Chondrocyte (in vitro differentiated cells): ENCODE data around the gene COMMD1. TPM values are rescaled to one million over a fixed set of nuclear protein-coding genes. Genes with fewer than 3 reads are reported as not detected.
A peak's percentile ranks its signal among the peaks of the same experiment; 100 is the strongest.

Experiments used
- DNase-seq: peaks from one replicate; pipeline ENCODE4 v3.0.0; 2021; ENCODE audit warnings: mixed read lengths, low spot score
- H3K27ac Mint-ChIP-seq: one replicate; pipeline ENCODE4 v1.8.0; 2021; ENCODE audit warnings: mild to moderate bottlenecking, moderate library complexity, mixed read lengths; ENCODE audit not compliant: unreplicated experiment
- H3K27me3 Mint-ChIP-seq: 2 replicates; pipeline ENCODE4 v1.8.0; 2021; ENCODE audit warnings: low read depth, mixed read lengths
- H3K36me3 Mint-ChIP-seq: 2 replicates; pipeline ENCODE4 v1.8.0; 2021; ENCODE audit warnings: low read depth, mixed read lengths
- H3K4me1 Mint-ChIP-seq: 2 replicates; pipeline ENCODE4 v1.8.0; 2021; ENCODE audit warnings: low read depth, mild to moderate bottlenecking, mixed read lengths
- H3K4me3 Mint-ChIP-seq: one replicate; pipeline ENCODE4 v1.8.0; 2021; ENCODE audit warnings: mild to moderate bottlenecking, moderate library complexity, mixed read lengths; ENCODE audit not compliant: unreplicated experiment
- H3K9me3 Mint-ChIP-seq: 2 replicates; pipeline ENCODE4 v1.8.0; 2021; ENCODE audit warnings: low read depth, mixed read lengths
- CTCF ChIP-seq: fragments of 200-600 bp; sonication (generic); IDR thresholded peaks from 2 replicates; pipeline ENCODE4 v1.5.0; 2021; ENCODE audit warnings: antibody characterized with exemption, mild to moderate bottlenecking, moderate library complexity
- total RNA-seq: library from RNA; stranded (reverse); gene quantifications from 3 replicates; pipeline ENCODE4 v1.2.1, GENCODE V29; 2021

COMMD1 gene
- total RNA-seq, 1 donor from 2014 or later: 37.0 TPM

- Mint-ChIP-seq H3K27me3 (no peaks in the 10 kb centered on the region), H3K4me1 (peaks cover 25% of the 10 kb centered on the region), H3K9me3 (no peaks in the 10 kb centered on the region), H3K27ac (no peak overlapping the region), H3K4me3 (no peak overlapping the region), H3K36me3 (no peaks in the 10 kb centered on the region)
- no peak for DNase-seq
- no peak for TF ChIP-seq CTCF
Measured at GRCh38 chr2:61967262-61967661, 61.8 kb downstream of the COMMD1 start.

- no peak for DNase-seq
- TF ChIP-seq CTCF: no peak
- no peaks in the 10 kb centered on the region for H3K27me3 Mint-ChIP-seq
- peaks cover 1% of the 10 kb centered on the region for H3K36me3 Mint-ChIP-seq
- H3K27ac Mint-ChIP-seq: no peak overlapping the region
- no peak overlapping the region for H3K4me3 Mint-ChIP-seq
- no peaks in the 10 kb centered on the region for H3K9me3 Mint-ChIP-seq
- peaks cover 24% of the 10 kb centered on the region for H3K4me1 Mint-ChIP-seq
Measured at GRCh38 chr2:61969376-61969775, 63.9 kb downstream of the COMMD1 start.

GRCh38 chr2:61970807-61971556 lies 65.5 kb downstream of the COMMD1 start:
- H3K36me3 Mint-ChIP-seq: peaks cover 1% of the 10 kb centered on the region
- H3K27me3 Mint-ChIP-seq: no peaks in the 10 kb centered on the region
- H3K9me3 Mint-ChIP-seq: no peaks in the 10 kb centered on the region
- H3K4me1 Mint-ChIP-seq: peaks cover 24% of the 10 kb centered on the region
- peak; percentile 62 for TF ChIP-seq CTCF
- H3K27ac Mint-ChIP-seq: peak overlapping the region; percentile 56
- H3K4me3 Mint-ChIP-seq: peak overlapping the region; percentile 62
- DNase-seq: no peak

- peaks cover 23% of the 10 kb centered on the region for H3K9me3 Mint-ChIP-seq
- no peak overlapping the region for H3K27ac Mint-ChIP-seq
- DNase-seq: no peak
- peaks cover 10% of the 10 kb centered on the region for H3K4me1 Mint-ChIP-seq
- peaks cover 8% of the 10 kb centered on the region for H3K36me3 Mint-ChIP-seq
- TF ChIP-seq CTCF: no peak
- H3K4me3 Mint-ChIP-seq: no peak overlapping the region
- H3K27me3 Mint-ChIP-seq: no peaks in the 10 kb centered on the region
Measured at GRCh38 chr2:61978522-61978921, 73.0 kb downstream of the COMMD1 start.

DNA sequence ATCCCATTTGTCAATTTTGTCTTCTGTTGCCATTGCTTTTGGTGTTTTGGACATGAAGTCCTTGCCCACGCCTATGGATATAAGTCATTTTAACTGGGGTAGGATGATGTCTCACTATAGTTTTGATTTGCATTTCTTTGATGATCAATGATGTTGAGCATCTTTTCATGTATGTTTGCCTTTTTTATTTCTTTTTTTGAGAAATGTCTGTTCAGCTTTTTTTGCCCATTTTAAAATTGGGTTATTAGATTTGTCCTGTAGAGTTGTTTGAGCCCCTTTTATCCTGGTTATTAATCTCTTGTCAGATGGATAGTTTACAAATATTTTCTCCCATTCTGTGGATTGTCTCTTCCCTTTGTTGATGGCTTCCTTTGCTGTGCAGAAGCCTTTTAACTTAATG lies 75.3 kb downstream of the COMMD1 start:
- Mint-ChIP-seq H3K4me1 (peaks cover 10% of the 10 kb centered on the region), H3K4me3 (no peak overlapping the region), H3K27ac (no peak overlapping the region), H3K27me3 (no peaks in the 10 kb centered on the region), H3K36me3 (peaks cover 8% of the 10 kb centered on the region), H3K9me3 (peaks cover 23% of the 10 kb centered on the region)
- TF ChIP-seq CTCF: no peak
- no peak for DNase-seq
